ENCODE data around the gene PSMC3IP. TPM values are rescaled to one million over a fixed set of nuclear protein-coding genes. Genes with fewer than 3 reads are reported as not detected.
"Not testable (repeated sequence)": the region's sequence is repeated elsewhere in the genome, so short reads cannot be mapped to it uniquely, and the experiment has no call there.

PSMC3IP gene
- polyA plus RNA-seq, 1 donor: 8.6 TPM

DNA sequence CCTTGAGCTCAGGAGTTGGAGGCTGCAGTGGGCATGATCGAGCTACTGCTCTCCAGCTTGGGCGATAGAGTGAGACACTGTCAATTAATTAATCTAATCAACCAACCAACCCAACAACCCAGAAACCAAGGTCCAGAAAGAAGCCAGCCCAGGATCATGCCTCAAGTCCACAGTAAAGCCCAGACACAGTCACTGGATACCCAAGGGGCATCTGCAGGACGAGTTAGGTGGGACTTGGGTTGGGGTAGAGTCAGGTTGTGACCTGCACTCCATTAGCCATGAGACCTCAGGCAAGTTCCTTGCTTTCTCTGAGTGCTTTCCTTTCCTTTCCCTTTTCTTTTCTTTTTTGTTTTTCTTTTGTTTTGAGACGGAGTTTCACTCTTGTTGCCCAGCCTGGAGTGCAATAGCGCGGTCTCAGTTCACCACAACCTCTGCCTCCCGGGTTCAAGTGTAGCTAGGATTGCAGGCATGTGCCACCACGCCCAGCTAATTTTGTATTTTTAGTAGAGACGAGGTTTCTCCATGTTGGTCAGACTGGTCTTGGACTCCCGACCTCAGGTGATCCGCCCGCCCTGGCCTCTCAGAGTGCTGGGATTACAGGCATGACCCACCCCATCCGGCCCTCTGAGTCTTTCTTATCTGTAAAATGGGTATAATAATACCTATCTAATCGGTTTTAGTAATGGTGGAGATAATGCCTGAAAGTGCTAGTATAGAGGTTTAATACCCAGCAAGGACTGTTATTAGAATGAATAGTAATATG, 28.4 kb downstream of the PSMC3IP start:
- DNase-seq: no peak
- peaks cover 5% of the 10 kb centered on the region for H3K27me3 ChIP-seq (ENCODE audit: control insufficient read depth, insufficient read depth, low read length)
- H3K36me3 ChIP-seq (ENCODE audit: control insufficient read depth, insufficient read depth, low read length): peaks cover 11% of the 10 kb centered on the region
- no peaks in the 10 kb centered on the region for H3K9me3 ChIP-seq (ENCODE audit: control insufficient read depth, low read depth, low read length)
- peak overlapping the region; percentile 51 for H3K4me3 ChIP-seq (ENCODE audit: low read length)
- peaks cover 20% of the 10 kb centered on the region for H3K4me1 ChIP-seq (ENCODE audit: control insufficient read depth, insufficient read depth, low read length)
- H3K27ac ChIP-seq (ENCODE audit: low read length): no peak overlapping the region
- WGBS (ENCODE audit: insufficient coverage, low lambda C conversion rate): 0% methylated on average over 1 of the region's 14 CpGs

DNA sequence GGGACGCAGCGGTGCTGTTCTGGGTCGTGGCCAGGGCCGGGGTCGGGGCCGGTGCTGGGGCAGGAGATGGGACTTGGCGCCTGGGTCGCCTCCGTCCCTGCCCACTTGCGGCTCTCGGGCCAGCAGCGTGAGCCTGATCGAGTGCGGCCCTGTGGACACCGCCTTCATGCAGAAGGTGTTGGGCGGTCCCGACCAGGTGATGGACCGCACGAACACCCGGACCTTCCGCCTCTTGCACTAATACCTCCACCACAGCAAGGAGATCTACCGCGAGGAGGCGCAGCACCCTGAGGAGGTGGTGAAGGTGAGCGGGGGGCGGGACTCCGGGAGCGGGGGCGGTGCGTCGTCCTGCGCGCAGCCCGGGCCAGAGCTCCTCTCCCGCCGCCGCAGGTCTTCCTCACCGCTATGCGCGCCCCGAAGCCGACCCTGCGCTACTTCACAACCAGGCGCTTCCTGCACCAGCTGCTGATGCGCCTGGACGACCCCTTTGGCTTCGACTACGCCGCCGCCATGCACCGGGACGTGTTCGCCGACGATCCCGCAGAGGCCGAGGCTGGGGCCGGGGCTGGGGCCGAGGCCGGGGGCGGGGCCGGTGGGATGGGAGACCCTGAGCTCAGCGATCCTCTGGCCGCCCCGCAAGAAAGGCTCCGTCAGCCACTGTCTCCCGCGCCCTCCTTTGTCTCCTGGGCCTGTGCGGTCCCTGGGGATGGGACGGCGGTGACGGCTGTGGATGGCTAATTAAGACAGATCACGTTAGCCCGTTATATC, 29.3 kb downstream of the PSMC3IP start:
- Histone ChIP-seq H3K4me3 (ENCODE audit: low read length) (peak overlapping the region; percentile 51), H3K36me3 (ENCODE audit: control insufficient read depth, insufficient read depth, low read length) (peaks cover 18% of the 10 kb centered on the region), H3K4me1 (ENCODE audit: control insufficient read depth, insufficient read depth, low read length) (peaks cover 12% of the 10 kb centered on the region), H3K27ac (ENCODE audit: low read length) (no peak overlapping the region), H3K27me3 (ENCODE audit: control insufficient read depth, insufficient read depth, low read length) (peaks cover 5% of the 10 kb centered on the region), H3K9me3 (ENCODE audit: control insufficient read depth, low read depth, low read length) (no peaks in the 10 kb centered on the region)
- WGBS (ENCODE audit: insufficient coverage, low lambda C conversion rate): no CpG with 5 or more reads among the region's 74 CpGs
- peak; percentile 84 to 86 for DNase-seq

DNA sequence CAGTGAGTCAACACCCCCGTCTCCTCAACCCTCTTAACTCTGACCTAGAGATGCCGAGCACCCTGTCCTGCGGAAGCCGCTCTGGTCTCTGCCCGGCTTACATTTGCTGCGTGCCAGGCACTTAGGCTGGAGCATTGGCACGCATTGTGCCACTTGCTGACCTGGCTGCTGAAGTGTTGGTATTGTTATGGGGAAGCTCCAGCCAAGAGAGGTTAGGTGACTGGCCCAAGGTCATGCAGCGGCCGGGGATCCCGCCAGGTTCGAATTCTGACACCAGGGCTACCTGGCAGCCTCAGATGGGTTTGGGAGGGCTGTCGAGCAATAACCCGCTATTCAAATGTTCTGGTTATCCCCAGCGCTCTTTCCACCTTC, 29.8 kb downstream of the PSMC3IP start:
- H3K4me1 ChIP-seq (ENCODE audit: control insufficient read depth, insufficient read depth, low read length): peaks cover 12% of the 10 kb centered on the region
- peak overlapping the region; percentile 51 for H3K4me3 ChIP-seq (ENCODE audit: low read length)
- WGBS (ENCODE audit: insufficient coverage, low lambda C conversion rate): no CpG with 5 or more reads among the region's 14 CpGs
- DNase-seq: no peak
- peaks cover 18% of the 10 kb centered on the region for H3K36me3 ChIP-seq (ENCODE audit: control insufficient read depth, insufficient read depth, low read length)
- no peak overlapping the region for H3K27ac ChIP-seq (ENCODE audit: low read length)
- peaks cover 5% of the 10 kb centered on the region for H3K27me3 ChIP-seq (ENCODE audit: control insufficient read depth, insufficient read depth, low read length)
- no peaks in the 10 kb centered on the region for H3K9me3 ChIP-seq (ENCODE audit: control insufficient read depth, low read depth, low read length)

DNA sequence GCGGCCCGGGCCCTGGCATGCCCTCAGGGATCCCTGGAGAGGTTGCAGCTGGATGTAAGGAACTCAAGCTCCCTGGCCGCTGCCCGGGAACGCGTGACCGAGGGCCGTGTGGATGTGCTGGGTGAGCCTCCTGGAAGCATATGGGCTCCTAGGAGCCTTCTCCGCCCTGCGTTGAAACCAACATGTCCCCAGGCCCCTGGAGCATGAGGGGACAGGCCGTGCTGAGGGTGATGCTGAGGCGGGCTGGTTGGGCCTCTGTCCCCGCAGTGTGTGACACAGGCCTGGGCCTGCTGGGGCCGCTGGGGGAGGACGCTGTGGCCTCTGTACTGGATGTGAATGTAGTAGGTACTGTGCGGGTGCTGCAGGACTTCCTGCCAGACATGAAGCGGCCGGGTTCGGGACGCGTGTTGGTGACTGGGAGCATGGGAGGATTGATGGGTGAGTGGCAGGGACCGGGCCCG, 30.5 kb downstream of the PSMC3IP start:
- Histone ChIP-seq H3K4me1 (ENCODE audit: control insufficient read depth, insufficient read depth, low read length) (peaks cover 16% of the 10 kb centered on the region), H3K27me3 (ENCODE audit: control insufficient read depth, insufficient read depth, low read length) (peaks cover 5% of the 10 kb centered on the region), H3K36me3 (ENCODE audit: control insufficient read depth, insufficient read depth, low read length) (peaks cover 23% of the 10 kb centered on the region), H3K9me3 (ENCODE audit: control insufficient read depth, low read depth, low read length) (no peaks in the 10 kb centered on the region), H3K4me3 (ENCODE audit: low read length) (no peak overlapping the region), H3K27ac (ENCODE audit: low read length) (no peak overlapping the region)
- no CpG with 5 or more reads among the region's 23 CpGs for WGBS (ENCODE audit: insufficient coverage, low lambda C conversion rate)
- DNase-seq: no peak

DNA sequence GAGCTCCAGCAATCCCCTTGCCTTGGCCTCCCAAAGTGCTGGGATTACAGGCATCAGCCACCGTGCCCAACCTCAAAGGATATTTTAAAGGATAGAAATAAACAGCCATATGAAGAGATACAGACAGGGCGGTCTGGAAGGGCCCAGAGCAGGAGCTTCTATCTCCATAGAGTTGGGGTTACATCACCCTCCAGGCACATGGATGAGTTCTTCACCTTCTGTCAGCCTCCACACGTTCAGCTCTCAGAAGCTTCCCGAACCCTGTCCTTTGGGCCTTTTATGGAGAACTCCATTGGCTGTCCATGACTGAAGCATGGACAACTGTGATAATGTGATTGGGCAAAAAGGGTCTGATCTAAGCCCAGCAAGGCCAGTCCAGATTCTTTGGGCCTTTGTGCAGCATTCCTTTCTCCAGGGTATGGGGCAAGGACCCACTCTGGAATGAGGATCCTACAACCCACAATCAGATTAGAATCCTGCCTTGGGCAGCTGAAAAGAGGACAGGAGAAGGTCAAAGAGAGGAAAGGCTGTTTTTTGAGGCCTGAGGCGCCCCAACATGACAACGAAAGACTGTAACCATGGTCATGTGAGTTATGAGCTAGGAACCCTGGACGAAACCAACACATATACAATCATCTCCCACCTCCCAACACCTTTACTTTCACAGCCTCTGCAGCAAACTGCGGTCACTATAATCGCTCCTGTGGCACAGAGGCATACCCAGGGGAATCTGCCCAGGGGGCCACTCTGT, 31.6 kb downstream of the PSMC3IP start:
- not testable (repeated sequence) for H3K27ac ChIP-seq (ENCODE audit: low read length); H3K4me3 ChIP-seq (ENCODE audit: low read length); H3K27me3 ChIP-seq (ENCODE audit: control insufficient read depth, insufficient read depth, low read length); DNase-seq; H3K9me3 ChIP-seq (ENCODE audit: control insufficient read depth, low read depth, low read length)
- Histone ChIP-seq H3K36me3 (ENCODE audit: control insufficient read depth, insufficient read depth, low read length) (peaks cover 27% of the 10 kb centered on the region), H3K4me1 (ENCODE audit: control insufficient read depth, insufficient read depth, low read length) (peaks cover 25% of the 10 kb centered on the region)
- WGBS (ENCODE audit: insufficient coverage, low lambda C conversion rate): no CpG with 5 or more reads among the region's 9 CpGs

DNA sequence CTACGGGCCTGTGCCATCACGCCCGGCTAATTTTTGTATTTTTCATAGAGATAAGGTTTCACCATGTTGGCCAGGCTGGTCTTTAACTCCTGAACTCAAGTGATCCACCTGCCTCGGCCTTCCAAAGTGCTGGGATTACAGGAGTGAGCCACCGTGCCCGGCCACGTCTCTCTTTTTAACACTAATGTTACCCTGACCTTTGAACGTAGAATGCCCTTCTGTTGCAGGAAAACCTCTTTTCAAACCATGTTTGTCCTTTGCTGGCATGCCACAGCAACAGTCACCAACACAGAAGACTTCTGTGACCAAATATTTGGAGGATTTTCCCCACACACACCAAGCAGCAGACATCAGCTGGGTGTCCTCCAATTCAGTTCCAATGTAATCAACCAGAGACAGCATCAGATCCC, 32.6 kb downstream of the PSMC3IP start:
- Histone ChIP-seq H3K9me3 (ENCODE audit: control insufficient read depth, low read depth, low read length) (no peaks in the 10 kb centered on the region), H3K27ac (ENCODE audit: low read length) (no peak overlapping the region), H3K27me3 (ENCODE audit: control insufficient read depth, insufficient read depth, low read length) (peaks cover 5% of the 10 kb centered on the region), H3K36me3 (ENCODE audit: control insufficient read depth, insufficient read depth, low read length) (peaks cover 28% of the 10 kb centered on the region), H3K4me1 (ENCODE audit: control insufficient read depth, insufficient read depth, low read length) (peaks cover 26% of the 10 kb centered on the region), H3K4me3 (ENCODE audit: low read length) (no peak overlapping the region)
- WGBS (ENCODE audit: insufficient coverage, low lambda C conversion rate): 100% methylated on average over 1 of the region's 8 CpGs
- DNase-seq: no peak

DNA sequence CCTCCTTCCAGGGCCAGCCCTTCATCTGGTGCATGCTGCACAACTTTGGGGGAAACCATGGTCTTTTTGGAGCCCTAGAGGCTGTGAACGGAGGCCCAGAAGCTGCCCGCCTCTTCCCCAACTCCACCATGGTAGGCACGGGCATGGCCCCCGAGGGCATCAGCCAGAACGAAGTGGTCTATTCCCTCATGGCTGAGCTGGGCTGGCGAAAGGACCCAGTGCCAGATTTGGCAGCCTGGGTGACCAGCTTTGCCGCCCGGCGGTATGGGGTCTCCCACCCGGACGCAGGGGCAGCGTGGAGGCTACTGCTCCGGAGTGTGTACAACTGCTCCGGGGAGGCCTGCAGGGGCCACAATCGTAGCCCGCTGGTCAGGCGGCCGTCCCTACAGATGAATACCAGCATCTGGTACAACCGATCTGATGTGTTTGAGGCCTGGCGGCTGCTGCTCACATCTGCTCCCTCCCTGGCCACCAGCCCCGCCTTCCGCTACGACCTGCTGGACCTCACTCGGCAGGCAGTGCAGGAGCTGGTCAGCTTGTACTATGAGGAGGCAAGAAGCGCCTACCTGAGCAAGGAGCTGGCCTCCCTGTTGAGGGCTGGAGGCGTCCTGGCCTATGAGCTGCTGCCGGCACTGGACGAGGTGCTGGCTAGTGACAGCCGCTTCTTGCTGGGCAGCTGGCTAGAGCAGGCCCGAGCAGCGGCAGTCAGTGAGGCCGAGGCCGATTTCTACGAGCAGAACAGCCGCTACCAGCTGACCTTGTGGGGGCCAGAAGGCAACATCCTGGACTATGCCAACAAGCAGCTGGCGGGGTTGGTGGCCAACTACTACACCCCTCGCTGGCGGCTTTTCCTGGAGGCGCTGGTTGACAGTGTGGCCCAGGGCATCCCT, 34.1 kb downstream of the PSMC3IP start:
- H3K4me3 ChIP-seq (ENCODE audit: low read length): no peak overlapping the region
- peaks cover 19% of the 10 kb centered on the region for H3K4me1 ChIP-seq (ENCODE audit: control insufficient read depth, insufficient read depth, low read length)
- no CpG with 5 or more reads among the region's 39 CpGs for WGBS (ENCODE audit: insufficient coverage, low lambda C conversion rate)
- peaks cover 40% of the 10 kb centered on the region for H3K36me3 ChIP-seq (ENCODE audit: control insufficient read depth, insufficient read depth, low read length)
- no peaks in the 10 kb centered on the region for H3K27me3 ChIP-seq (ENCODE audit: control insufficient read depth, insufficient read depth, low read length)
- no peaks in the 10 kb centered on the region for H3K9me3 ChIP-seq (ENCODE audit: control insufficient read depth, low read depth, low read length)
- no peak overlapping the region for H3K27ac ChIP-seq (ENCODE audit: low read length)
- no peak for DNase-seq

DNA sequence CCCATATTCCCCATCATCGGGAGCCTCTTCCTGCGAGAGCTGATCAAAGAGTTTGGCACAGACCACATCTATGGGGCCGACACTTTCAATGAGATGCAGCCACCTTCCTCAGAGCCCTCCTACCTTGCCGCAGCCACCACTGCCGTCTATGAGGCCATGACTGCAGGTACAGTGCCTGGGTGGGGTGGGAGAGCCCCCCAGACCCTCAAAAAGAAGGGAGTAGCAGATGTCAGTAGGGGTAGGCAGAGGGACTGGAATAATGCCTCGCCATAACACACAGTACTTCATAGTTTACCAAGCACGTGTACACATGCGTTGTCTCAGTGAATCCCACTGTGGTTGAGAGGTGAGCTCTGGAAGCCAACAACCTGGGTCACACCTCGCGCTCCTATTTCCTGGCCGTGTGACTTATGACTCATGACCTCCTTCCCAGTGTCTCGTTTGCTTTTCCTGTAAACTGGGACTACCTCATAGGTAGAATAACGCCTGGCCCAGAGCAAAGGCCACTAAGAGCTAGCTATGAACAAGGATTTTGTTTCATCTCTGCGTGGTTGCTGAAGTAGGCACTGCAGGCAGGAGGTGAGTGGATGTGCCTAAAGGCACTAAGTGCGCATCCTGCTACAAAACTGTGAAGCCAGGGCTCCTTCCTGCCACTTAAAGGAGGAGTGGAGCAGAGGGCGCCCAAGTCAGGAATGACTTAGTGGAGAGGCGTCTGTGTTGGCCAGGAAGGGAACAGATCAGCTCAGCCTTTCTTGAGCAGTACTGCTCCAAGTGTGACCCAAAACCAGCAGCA, 36.3 kb downstream of the PSMC3IP start:
- Histone ChIP-seq H3K4me3 (ENCODE audit: low read length) (no peak overlapping the region), H3K9me3 (ENCODE audit: control insufficient read depth, low read depth, low read length) (no peaks in the 10 kb centered on the region), H3K27me3 (ENCODE audit: control insufficient read depth, insufficient read depth, low read length) (no peaks in the 10 kb centered on the region), H3K36me3 (ENCODE audit: control insufficient read depth, insufficient read depth, low read length) (peaks cover 43% of the 10 kb centered on the region), H3K4me1 (ENCODE audit: control insufficient read depth, insufficient read depth, low read length) (peaks cover 23% of the 10 kb centered on the region), H3K27ac (ENCODE audit: low read length) (peak overlapping the region; percentile 81)
- WGBS (ENCODE audit: insufficient coverage, low lambda C conversion rate): no CpG with 5 or more reads among the region's 17 CpGs
- DNase-seq: peak in 1 of 2 donors; percentile 60

DNA sequence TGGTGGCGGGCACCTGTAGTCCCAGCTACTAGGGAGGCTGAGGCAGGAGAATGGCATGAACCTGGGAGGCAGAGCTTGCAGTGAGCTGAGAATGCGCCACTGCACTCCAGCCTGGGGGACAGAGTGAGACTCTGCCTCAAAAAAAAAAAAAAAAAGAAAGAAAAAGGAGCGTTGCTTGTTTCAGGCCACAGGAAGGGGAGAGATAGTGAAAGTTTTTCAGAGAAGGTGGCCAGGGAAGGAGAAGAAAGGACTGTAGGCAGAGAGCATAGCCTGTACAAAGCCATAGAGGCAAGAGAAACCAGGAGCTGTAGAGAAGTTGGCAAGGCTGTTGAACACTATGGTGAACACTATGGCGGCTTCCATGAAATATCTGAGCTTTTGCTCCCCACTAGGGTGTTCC, 37.0 kb downstream of the PSMC3IP start:
- WGBS (ENCODE audit: insufficient coverage, low lambda C conversion rate): no CpG with 5 or more reads among the region's 4 CpGs
- not testable (repeated sequence) for H3K27me3 ChIP-seq (ENCODE audit: control insufficient read depth, insufficient read depth, low read length); H3K4me3 ChIP-seq (ENCODE audit: low read length); DNase-seq; H3K9me3 ChIP-seq (ENCODE audit: control insufficient read depth, low read depth, low read length)
- Histone ChIP-seq H3K36me3 (ENCODE audit: control insufficient read depth, insufficient read depth, low read length) (peaks cover 43% of the 10 kb centered on the region), H3K4me1 (ENCODE audit: control insufficient read depth, insufficient read depth, low read length) (peaks cover 26% of the 10 kb centered on the region), H3K27ac (ENCODE audit: low read length) (peak overlapping the region; percentile 81)

All from large intestine (tissue), 3 donors.